Fibroblast of lung (primary cell): ENCODE results near the gene TMPRSS9. TPM values are rescaled to one million over a fixed set of nuclear protein-coding genes. Genes with fewer than 3 reads are reported as not detected.

Experiments used
- DNase-seq, 2 donors: peaks; one replicate each; pipeline versions ENCODE4 v3.0.0 to v3.0.0-alpha.2; 2010; ENCODE audit warnings: low read depth in 2 of 2
- H2AFZ ChIP-seq: 2 replicates; pipeline ENCODE4 v1.5.1; 2012; ENCODE audit warnings: low read length, control low read depth, inconsistent platforms
- H3K27ac ChIP-seq: 2 replicates; pipeline ENCODE4 v1.5.1; 2011; ENCODE audit warnings: low read length, control low read depth; ENCODE audit not compliant: insufficient read depth
- H3K27me3 ChIP-seq: 2 replicates; pipeline ENCODE4 v1.5.1; 2011; ENCODE audit warnings: mild to moderate bottlenecking, low read length; ENCODE audit not compliant: control insufficient read depth, insufficient read depth
- H3K36me3 ChIP-seq: 2 replicates; pipeline ENCODE4 v1.5.1; 2011; ENCODE audit warnings: low read length; ENCODE audit not compliant: control insufficient read depth, insufficient read depth
- H3K4me1 ChIP-seq: 2 replicates; pipeline ENCODE4 v1.5.1; 2011; ENCODE audit warnings: low read length; ENCODE audit not compliant: control insufficient read depth, insufficient read depth; ENCODE audit errors: extremely low read depth
- H3K4me2 ChIP-seq: 2 replicates; pipeline ENCODE4 v1.5.1; 2011; ENCODE audit warnings: low read length, control low read depth; ENCODE audit not compliant: insufficient read depth; ENCODE audit errors: extremely low read depth
- H3K4me3 ChIP-seq, 4 experiments: fragments of 200-600 bp in 1 of 4; sonication (generic) in 1 of 4; replicated peaks in 1 of 4; 2 replicates each; pipeline ENCODE4 v1.5.1; 2011 to 2016; ENCODE audit warnings: low read length in 4 of 4, low read depth in 3 of 4, mild to moderate bottlenecking in 3 of 4, control low read depth in 2 of 4, inconsistent platforms in 1 of 4, mixed read lengths in 1 of 4; ENCODE audit not compliant: insufficient read depth in 1 of 4; ENCODE audit errors: control extremely low read depth in 1 of 4
- H3K79me2 ChIP-seq: 2 replicates; pipeline ENCODE4 v1.5.1; 2012; ENCODE audit warnings: mild to moderate bottlenecking, low read length, inconsistent platforms; ENCODE audit not compliant: control insufficient read depth, insufficient read depth
- H3K9ac ChIP-seq: 2 replicates; pipeline ENCODE4 v1.5.1; 2011; ENCODE audit warnings: mild to moderate bottlenecking, low read length, control low read depth; ENCODE audit not compliant: insufficient read depth
- H3K9me3 ChIP-seq: 2 replicates; pipeline ENCODE4 v1.5.1; 2012; ENCODE audit warnings: low read depth, low read length; ENCODE audit not compliant: control insufficient read depth, insufficient read depth
- H4K20me1 ChIP-seq: 2 replicates; pipeline ENCODE4 v1.5.1; 2011; ENCODE audit warnings: low read length; ENCODE audit not compliant: control insufficient read depth, insufficient read depth; ENCODE audit errors: extremely low read depth
- CTCF ChIP-seq, 2 donors: IDR thresholded peaks in 1 of 2; conservative IDR thresholded peaks in 1 of 2; 1 replicate in 1 of 2; 2 replicates in 1 of 2; pipeline ENCODE4 v1.5.1; 2011 to 2012; ENCODE audit warnings: low read length in 2 of 2, control low read depth in 1 of 2, inconsistent platforms in 1 of 2, low read depth in 1 of 2, mild to moderate bottlenecking in 1 of 2
- EZH2 ChIP-seq: IDR thresholded peaks from 2 replicates; pipeline ENCODE4 v1.5.1; 2012; ENCODE audit warnings: low read length, control low read depth, mild to moderate bottlenecking; ENCODE audit errors: missing control alignments
- polyA plus RNA-seq, 2 donors: library from polyadenylated mRNA; depleted of rRNA in 1 of 2; stranded (reverse) in 1 of 2; unstranded in 1 of 2; fragments of >200 nt; gene quantifications; 2 replicates each; pipeline ENCODE4 v1.2.1, GENCODE V29; 2011 to 2012; ENCODE audit warnings: missing spikeins in 1 of 2
- total RNA-seq: library from RNA; depleted of rRNA; stranded (reverse); fragments of >200 nt; gene quantifications from 2 replicates; pipeline ENCODE4 v1.2.1, GENCODE V29; 2014

TMPRSS9 gene
- total and polyA plus RNA-seq, 2 donors (not counting 1 experiment from before 2014, with no cell fraction given): not detected

GRCh38 chr19:2363419-2363818, 3.4 kb downstream of the TMPRSS9 start:
- Histone ChIP-seq H3K4me3 (no peak overlapping the region), H3K9me3 (no peaks in the 10 kb centered on the region), H3K4me1 (no peaks in the 10 kb centered on the region), H3K36me3 (no peaks in the 10 kb centered on the region), H3K9ac (no peak overlapping the region), H3K27ac (no peak overlapping the region), H2AFZ (no peak overlapping the region), H3K79me2 (no peaks in the 10 kb centered on the region), H4K20me1 (no peaks in the 10 kb centered on the region), H3K27me3 (peaks cover 8% of the 10 kb centered on the region), H3K4me2 (no peak overlapping the region)
- no peak for TF ChIP-seq EZH2
- no peak for TF ChIP-seq CTCF (conservative IDR thresholded peaks at IDR 0.05 in 1 of 2, IDR thresholded peaks at IDR 0.05 in 1 of 2; ENCODE audit: low read depth in 1 of 2, low read length in 2 of 2)
- DNase-seq: no peak

- H3K27ac ChIP-seq: no peak overlapping the region
- H3K9me3 ChIP-seq: no peaks in the 10 kb centered on the region
- no peak overlapping the region for H3K4me3 ChIP-seq
- no peak overlapping the region for H3K4me2 ChIP-seq
- H3K9ac ChIP-seq: no peak overlapping the region
- no peaks in the 10 kb centered on the region for H3K36me3 ChIP-seq
- H3K4me1 ChIP-seq: no peaks in the 10 kb centered on the region
- peaks cover 4% of the 10 kb centered on the region for H3K27me3 ChIP-seq
- no peaks in the 10 kb centered on the region for H4K20me1 ChIP-seq
- DNase-seq: no peak
- no peak overlapping the region for H2AFZ ChIP-seq
- H3K79me2 ChIP-seq: no peaks in the 10 kb centered on the region
- no peak for TF ChIP-seq EZH2
- TF ChIP-seq CTCF (conservative IDR thresholded peaks at IDR 0.05 in 1 of 2, IDR thresholded peaks at IDR 0.05 in 1 of 2; ENCODE audit: low read depth in 1 of 2, low read length in 2 of 2): no peak
These were observed 5.3 kb downstream of the TMPRSS9 start for GRCh38 chr19:2365201-2365970.

DNA sequence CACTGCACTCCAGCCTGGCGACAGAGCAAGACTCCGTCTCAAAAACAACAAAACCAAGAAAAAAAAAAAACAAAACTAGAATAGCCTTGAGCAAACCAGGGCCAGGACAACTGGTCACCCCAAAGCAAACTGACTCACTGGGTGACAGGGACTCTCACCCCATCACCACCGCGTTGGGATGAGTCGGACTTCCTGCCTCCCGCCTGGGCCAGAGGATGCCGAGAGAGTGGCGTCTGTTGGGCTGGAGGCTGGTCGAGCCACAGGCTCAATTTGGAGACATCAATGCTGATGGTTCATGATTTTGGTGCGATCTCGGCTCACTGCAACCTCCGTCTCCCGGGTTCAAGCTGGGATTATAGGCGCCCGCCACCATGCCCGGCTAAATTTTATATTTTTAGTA, 11.6 kb downstream of the TMPRSS9 start:
- H3K9ac ChIP-seq: no peak overlapping the region
- TF ChIP-seq CTCF (conservative IDR thresholded peaks at IDR 0.05 in 1 of 2, IDR thresholded peaks at IDR 0.05 in 1 of 2; ENCODE audit: low read depth in 1 of 2, low read length in 2 of 2): no peak
- no peaks in the 10 kb centered on the region for H4K20me1 ChIP-seq
- no peak overlapping the region for H2AFZ ChIP-seq
- no peak for DNase-seq
- H3K36me3 ChIP-seq: no peaks in the 10 kb centered on the region
- no peaks in the 10 kb centered on the region for H3K9me3 ChIP-seq
- no peaks in the 10 kb centered on the region for H3K4me1 ChIP-seq
- H3K4me2 ChIP-seq: no peak overlapping the region
- H3K79me2 ChIP-seq: no peaks in the 10 kb centered on the region
- H3K27ac ChIP-seq: no peak overlapping the region
- H3K27me3 ChIP-seq: no peaks in the 10 kb centered on the region
- H3K4me3 ChIP-seq: no peak overlapping the region
